ENCODE data around the gene MAPK10.
"Not testable (repeated sequence)": the region's sequence is repeated elsewhere in the genome, so short reads cannot be mapped to it uniquely, and the experiment has no call there.

MAPK10 gene

DNA sequence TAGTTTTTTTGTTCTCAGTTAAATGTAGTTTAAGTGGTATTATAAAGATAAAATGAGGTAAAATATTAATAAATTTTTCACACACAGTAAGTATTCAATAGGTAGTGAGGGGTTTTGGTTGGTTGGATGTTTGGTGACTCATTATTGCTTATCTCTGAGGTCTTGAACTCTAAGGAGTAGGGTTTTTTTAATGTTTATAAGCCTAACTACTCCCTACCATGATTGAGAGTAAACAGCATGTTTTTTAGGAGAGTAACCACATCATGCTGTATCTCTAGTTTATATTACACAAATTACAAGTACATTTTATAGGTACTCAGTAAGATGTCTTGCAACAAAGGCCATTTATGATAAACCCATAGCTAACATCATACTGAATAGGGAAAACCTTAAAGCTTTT lies 181.6 kb downstream of the MAPK10 start:
- no peak for DNase-seq

DNA sequence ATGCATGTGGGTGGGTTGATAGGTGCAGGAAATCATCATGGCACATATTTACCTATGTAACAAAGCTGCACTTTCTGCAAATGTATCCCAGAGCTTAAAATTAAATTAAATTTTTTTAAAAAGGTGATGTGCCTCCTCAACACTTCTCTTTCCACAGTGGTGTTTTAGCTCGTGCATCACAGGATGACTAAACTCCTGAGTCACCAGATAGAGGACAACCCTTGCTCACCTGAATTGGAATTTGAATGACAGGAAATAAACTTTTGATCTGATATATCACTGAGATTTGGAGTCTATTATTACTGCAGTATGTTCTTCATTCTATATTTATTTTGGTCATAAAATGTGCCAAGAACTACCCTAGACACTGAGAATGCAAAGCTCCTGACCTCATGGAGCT lies 185.3 kb downstream of the MAPK10 start:
- DNase-seq, result no peak

DNA sequence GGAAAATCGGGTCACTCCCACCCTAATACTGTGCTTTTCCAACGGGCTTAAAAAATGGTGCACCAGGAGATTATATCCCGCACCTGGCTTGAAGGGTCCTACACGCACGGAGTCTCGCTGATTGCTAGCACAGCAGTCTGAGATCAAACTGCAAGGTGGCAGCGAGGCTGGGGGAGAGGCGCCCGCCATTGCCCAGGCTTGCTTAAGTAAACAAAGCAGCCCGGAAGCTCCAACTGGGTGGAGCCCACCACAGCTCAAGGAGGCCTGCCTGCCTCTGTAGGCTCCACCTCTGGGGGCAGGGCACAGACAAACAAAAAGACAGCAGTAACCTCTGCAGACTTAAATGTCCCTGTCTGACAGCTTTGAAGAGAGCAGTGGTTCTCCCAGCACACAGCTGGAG lies 191.5 kb downstream of the MAPK10 start:
- DNase-seq, result not testable (repeated sequence)

DNA sequence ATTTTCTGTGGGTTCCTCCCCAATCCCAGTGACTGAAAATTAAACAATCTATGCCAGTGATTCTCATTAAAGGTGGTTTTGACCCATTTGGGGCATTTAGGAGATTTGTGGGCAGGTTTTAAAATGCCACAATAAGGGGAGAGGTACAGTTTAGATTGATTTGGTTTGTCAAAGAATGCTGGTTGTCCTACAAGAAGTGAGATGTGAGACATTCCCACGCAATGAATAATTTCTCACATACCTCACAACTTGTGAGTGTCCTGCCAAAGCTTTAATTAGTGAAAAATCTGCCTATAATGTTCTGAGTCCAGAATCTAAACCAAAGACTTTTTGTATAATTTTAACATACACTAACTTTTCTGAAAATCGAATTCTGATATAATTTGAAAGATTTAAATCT lies 199.4 kb downstream of the MAPK10 start:
- no peak for DNase-seq

DNA sequence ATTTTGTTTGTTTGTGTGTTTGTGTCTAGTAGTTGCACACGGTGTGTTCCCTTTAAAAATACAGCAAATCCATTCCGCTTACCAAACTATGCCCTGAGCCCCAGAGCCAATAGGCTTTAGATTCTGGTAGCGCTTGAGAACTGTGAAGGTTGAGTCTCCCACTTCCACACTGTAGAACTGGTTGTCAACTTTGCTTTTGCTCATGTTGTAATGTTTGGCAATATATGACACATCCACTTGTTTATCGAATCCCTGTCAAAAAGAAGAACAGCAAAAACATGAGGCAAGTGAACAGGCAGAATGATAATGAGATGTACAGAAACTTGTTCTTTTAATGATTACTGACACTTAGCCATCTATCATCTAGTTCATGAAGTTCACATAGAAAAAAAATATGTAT lies 200.6 kb downstream of the MAPK10 start:
- no peak for DNase-seq

DNA sequence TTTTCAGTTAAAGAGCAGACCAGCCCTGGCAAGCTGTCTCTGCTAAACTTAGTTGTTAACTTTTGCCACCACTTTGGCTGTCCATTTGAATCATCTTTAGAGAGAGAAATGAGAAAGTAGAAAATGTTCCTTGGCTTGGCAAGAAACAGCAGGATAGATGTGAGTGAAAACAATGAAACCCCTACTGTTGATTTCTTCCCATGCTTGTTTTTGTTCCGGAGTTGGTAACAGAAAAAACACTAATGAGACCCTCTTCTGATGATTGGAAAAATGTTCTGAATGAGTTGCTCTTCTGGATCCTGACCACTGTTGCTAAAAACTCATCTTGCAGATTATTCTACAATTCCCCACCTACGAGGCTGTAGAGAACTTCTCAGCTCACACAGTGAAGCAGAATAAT lies 203.3 kb downstream of the MAPK10 start:
- no peak for DNase-seq

DNA sequence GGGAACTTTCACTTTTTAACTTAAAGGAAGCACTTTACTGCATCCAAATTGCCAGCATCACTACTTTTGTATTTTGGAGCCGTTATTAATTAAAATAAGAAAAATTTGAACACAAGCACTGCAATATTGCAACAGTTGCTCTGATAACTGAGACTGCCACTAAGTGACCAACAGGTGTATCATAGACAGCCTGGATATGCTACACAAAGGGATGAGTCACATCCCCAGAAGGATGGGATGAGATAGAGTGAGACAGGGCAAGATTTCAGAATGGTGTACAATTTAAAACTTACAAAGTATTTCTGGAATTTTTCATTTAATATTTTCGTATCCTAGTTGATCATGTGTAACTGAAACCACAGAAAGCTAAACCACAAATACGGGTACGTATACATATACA lies 204.1 kb downstream of the MAPK10 start:
- DNase-seq, result no peak

DNA sequence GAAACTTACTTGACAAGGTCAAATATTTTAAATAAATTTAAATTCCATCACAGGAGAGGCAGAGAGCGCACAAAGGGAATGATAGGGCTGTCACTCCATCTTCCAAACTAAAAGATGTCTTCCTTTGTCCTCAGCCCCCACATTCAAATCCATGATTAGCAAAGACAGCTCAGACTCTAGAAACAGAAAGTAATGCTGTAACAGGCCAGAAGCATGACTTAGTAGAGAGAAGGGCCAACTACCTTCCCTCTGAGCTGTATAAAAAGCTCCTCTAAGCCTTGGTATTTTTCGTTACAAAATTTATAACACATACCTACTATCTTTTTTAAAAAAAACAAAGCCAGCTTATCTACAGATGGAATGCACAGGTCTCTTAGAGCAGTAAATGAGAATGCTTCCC lies 207.4 kb downstream of the MAPK10 start:
- no peak for DNase-seq

DNA sequence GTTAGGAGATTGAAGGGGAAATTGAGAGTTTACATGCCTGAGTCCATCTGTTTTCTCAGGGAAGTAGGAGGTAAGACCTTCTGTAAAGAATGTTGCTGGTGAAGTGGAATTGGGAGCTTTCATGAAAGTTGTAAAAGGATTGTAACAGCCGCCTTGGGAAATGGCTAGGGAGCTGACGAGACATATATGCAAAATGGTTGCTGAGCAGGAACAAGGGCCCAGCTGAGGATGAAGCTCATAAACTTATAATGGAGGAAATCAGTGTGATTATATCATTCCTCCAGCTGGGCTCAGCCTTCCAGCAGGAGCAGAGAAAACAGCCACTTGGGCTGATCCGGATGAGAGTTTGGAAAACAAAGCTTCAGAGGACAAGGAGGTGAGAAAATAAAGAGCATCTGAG lies 208.7 kb downstream of the MAPK10 start:
- no peak for DNase-seq

DNA sequence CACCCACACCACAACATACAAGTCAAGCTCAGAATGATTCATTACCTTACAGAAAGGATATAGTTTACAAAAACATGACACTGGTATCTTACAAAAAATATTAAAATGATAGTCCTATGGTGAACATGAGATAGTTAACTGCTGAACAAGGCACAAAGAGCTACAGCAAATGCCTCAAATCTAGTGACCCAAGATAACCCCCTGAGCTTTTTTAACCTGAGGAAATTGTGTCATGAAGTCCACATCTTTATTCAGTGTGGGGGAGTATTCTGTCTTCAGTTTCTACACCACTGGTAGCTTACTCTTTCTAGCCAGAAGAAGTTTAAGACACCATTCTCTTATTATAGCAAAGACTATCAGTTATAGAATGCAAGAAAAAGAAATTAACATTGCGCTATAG lies 218.7 kb downstream of the MAPK10 start:
- DNase-seq, result no peak

DNA sequence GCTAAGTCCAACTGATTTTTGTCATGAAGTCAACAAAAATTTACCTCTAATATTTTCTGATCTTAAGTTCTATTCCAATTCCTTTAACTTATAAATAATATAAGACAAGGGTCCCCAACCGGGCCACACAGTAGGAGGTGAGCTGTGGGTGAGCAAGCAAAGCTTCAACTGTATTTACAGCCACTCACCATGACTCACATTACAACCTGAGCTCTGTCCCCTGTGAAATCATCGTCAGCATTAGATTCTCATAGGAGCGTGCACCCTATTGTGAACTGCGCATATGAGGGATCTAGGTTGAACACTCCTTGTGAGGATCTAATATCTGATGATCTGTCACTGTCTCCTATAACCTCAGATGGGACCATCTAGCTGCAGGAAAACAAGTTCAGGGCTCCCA lies 227.4 kb downstream of the MAPK10 start:
- DNase-seq, result no peak

DNA sequence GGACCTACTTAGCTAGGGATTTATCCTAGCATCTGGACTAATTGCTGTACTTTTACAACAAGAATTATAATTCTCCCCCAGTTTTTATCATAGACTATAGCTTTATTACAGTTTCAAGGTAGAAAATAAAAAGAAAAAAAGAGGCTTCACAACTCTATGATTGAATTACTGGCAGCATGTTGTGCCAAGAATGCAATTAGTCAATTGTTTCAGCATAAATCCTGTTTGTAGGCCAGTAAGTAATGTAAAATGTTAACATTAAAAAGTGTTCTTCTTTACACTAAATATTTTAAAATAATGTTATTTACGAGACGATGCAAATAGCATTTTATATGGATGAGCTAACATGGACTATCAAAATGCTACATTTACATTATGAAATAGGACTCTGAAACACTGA lies 228.4 kb downstream of the MAPK10 start:
- DNase-seq, result no peak

DNA sequence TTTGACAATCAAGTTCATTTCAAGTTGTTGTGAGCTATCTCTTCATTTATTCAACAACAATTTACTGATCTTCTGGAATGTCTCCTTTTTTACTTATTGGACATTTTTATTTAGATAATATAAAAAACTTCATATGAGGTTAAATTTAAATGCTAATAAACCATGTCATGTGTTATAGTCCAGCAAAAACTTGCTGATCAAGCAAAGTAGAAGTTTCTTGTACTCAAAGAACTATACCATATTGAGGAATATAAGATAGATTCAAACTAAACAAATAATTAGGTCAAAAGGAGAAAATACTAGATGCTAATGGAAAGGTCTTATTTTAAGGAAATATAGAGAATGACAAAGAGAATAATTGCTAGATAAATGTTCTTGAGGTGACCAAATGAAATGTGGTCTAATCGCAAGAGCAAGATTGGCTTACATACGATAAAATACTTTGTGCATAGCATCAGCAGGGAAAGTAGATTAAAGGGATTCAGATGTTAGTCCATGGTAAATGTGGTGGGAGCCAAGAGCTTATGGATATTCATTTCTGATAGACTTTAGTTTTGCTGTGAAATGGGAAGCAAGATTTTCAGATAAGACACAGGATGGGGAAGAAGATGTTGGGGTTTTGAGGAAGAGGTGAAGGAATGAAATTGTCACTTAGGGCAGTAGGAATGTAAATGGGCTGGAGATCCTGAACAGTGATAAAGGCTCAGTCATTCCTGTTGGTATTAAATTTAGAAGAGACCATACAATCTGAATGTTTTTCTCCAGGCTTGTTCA lies 229.5 kb downstream of the MAPK10 start:
- DNase-seq, result no peak

DNA sequence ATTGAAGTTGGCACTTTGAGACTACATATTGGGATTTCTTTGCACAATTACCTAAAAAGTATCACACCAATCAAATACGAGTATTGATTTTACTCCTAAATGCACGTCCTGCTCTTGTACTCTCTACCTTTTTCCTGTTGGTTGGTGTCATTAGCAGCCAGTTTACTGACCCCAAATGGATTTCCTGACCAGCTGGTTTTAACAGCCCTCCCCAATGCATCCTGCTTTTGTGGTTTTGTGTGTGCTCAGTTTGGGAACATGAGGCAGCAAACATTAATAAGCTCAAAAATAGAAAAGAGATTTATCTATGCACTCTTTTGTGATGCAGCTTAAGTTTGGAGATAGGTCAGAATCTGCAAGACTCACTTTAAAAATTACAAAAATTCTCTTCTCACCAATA lies 230.3 kb downstream of the MAPK10 start:
- no peak for DNase-seq

DNA sequence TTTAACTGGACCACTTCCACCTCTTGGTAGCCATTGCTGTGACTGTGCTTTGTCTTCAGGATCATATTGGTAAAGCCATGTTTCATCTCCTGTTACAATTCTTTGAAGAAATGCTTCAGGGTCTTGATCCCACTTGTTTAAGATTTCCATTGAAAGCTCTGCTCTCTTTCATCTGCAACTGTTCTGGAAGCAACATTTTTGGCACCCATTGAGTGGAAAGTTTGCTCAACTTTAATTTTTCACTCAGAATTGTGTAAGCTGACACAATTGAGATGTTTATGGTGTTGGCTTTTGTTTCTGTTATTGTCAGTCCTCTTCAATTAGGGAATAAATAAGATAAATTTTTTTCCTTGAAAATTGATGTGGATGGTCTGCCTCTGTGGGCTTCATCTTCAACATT lies 237.4 kb downstream of the MAPK10 start:
- no peak for DNase-seq

DNA sequence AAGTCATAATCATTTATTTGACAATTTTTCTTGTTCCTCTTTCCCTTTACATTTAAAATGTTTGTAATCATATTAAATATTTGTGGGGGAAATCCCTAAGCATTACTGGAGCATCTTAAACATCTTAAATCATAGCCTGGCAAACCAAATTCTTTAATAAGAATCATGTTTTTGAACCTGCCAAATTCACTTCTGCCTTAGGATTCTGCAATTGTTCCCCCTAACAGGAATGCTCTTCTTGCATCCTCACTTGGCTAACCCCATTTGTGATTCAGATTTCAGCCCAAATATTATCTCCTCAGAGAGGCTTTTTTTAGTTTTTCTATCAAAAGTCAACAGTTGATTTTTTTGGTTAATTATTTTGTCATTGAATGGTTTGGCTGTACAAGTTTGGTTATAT lies 241.1 kb downstream of the MAPK10 start:
- DNase-seq, result no peak

DNA sequence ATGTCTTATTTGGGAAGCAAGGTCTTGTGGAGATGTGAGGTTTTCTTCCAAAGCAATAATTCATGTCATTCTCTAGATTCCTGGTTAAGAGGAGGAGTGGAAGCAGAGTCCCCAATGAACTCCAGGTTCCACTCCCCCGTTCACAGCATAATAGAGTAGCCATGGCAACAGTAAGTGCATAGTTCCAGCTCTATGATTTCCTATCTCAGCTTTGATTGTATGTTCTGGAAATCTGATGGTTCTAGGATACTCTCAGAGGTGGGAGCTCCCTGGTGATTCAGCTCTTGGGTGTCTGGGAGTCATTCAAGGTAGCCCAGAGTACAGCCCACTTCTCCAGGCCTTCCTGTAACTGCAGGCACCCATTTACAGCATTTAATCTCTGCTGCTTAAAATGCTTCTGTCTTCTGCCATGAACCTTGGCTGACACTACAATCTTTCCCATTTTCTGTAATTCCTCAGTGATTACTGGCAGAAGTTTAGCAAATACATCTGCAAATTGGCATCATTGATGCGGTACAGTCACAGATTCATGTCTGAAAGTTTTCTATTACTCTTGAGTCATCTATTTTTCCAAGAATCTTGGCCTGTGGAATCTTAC lies 242.0 kb downstream of the MAPK10 start:
- no peak for DNase-seq

DNA sequence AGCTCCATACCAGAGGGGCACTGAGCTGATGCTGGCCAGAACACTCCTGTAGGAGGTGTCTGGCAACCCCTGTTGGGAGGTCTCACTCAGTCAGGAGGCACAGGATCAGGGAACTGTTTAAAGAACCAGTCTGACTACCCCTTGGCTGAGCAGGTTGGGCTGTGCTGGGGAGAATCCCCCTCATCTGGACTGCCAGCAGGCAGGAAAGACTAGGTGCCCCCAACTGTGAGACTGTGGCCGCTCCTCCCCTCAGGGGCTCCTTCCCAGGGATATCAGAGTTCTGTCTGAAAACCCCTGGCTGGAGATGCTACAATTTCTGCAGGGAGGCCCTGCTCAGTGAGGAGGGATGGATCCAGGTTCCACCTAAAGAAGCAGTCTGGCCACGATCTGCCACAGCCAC lies 245.3 kb downstream of the MAPK10 start:
- DNase-seq, result no peak

DNA sequence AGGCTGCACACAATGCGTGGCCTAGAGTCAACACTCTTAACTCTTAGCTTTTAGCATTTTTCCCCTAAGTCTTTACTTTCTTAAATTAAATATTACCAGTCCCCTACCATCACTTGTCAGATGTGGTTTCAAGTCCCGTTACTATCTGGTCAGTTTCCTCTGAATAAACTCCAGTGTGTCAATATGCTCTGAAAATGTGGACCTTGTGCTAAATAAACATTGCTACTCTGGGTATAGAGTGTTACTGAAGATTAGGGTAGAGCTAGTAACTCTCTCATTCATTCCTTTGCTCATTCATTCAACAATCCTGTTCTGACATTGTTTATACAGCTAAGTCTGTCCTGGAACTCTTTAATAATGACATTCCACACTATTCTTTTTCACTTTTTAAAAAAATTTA lies 251.0 kb downstream of the MAPK10 start:
- DNase-seq, result no peak

DNA sequence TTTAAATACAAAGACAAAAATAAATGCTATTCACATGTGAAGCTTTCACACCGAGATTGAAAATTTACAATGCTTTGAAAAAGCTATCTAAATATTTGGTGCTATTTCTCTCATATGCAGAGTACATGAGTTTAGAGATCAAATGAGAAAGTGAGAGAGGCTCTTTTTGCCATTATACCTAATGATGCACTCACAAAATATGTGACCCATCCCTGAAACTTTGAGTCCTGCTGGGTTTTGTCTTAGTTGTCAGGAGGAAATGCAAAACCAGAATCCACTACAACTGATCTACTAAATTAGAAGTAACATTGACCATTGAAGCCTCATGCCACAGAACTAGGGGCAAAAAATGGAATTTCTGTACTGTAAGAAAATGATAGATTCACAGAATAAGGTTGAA lies 251.7 kb downstream of the MAPK10 start:
- no peak for DNase-seq

DNA sequence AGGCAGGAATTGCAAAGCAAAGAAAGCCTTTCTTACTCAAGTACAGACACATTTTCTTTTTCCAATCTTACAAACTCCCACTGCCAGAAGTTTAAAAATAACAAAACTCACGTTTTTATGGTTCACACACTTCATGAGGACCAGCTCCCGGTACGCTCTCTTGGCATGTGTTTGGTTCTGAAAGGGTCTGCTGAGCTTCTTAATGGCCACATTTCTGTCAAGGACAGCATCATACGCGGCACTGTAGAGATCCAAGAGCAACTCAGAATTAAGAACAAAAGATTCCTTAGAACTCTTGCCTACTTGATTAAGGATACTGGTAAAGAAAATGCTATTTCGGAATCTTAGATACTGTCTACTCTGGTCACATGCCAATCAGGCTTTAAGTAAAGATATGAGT lies 252.7 kb downstream of the MAPK10 start:
- no peak for DNase-seq

DNA sequence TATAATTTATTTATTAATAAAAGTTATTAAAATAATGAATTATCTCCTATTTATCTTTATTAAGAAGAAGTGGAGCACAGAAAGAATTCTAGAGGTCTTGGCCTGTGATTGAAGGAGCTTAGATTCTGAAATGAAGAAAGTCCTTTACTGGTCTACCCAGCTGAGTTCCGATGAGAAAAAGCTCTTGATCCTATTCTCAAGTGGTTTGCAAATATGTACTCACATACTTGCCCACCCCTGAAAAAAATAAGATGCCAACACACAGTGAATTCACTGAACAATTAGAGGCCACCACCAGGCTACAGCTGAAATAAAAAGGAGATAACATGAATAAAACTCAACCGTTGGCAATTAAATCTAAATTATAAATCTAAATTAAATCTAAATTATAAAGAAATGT lies 253.4 kb downstream of the MAPK10 start:
- no peak for DNase-seq

DNA sequence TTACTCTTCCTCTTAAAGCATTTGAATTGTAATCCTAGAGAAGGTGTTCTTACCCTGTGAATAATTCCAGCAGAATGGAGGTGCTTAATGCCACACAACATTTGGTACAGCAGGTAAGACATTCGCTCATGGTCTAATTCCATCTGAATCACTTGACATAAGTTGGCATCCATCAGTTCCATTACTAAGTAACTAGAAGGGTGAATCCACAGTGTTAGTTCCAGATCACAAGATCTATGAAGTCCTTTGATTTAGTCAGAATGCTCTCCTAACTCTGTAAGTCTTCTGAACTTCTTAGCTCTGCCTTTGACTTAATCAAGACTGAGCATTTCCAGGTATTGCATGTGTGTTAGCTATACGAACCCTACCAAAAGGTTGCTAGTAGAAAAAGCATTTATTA lies 258.0 kb downstream of the MAPK10 start:
- no peak for DNase-seq

DNA sequence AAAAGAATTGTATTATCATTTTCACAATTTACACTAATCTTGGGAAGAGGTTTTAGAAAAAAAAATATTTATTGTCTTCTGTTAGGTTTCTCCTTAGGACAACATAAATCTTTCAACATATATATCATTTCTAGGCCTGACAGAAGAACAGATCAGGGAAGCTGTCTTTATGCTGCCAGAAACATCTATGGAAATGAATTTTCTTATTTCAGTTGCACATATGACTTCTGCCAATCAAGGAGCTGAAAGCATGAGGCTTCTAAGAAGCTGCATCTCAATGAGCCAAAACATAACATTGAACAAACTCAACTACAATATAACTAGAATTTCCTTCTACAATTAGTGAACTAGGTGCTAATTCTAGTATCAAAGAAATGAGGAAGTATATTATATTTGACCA lies 258.4 kb downstream of the MAPK10 start:
- DNase-seq, result no peak

DNA sequence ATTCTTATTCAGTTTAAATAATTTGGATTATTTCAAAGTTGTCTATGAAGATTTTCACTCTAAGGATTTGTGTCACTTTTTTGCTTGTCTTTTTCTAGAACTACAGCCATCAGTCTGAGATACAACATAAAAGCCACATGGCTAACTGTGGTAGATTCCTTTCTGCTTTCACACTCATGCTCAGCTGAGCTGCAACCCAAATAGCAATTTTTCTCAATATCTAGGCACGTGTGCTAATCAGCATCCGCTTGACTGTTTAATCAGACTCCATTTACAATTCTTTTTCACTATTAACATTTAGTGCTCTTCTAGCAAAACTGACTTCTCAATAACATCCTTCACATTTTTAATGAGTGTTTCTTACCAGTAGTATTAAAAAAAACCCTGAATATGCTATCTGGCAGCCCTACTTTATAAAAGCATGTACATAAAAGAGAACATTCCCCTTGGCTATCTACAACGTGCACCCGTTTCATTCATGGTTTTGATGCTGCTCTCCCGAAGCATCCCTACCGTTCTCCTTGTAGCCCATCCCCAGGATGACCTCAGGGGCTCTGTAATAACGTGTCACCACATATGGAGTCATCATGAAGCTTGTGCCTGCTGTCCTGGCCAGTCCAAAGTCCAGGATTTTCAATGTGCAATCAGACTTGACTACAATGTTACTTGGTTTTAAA lies 259.2 kb downstream of the MAPK10 start:
- no peak for DNase-seq
